Hepatocyte (in vitro differentiated cells): Measurements from ENCODE around the gene TOP3A.

Experiments
- CTCF ChIP-seq: fragments of 200-600 bp; sonication (generic); IDR thresholded peaks from 2 replicates; pipeline ENCODE4 v1.5.1; 2016; ENCODE audit warnings: antibody characterized with exemption, mild to moderate bottlenecking; ENCODE audit not compliant: poor library complexity
- EZH2 ChIP-seq: fragments of 200-600 bp; sonication (generic); IDR thresholded peaks from 2 replicates; pipeline ENCODE4 v1.6.1; 2016; ENCODE audit warnings: antibody characterized with exemption, mild to moderate bottlenecking, borderline replicate concordance
- EZH2phosphoT487 ChIP-seq: fragments of 200-600 bp; sonication (generic); IDR thresholded peaks from one replicate; pipeline ENCODE4 v1.6.1; 2018; ENCODE audit warnings: antibody characterized with exemption, mild to moderate bottlenecking, low read depth, moderate library complexity; ENCODE audit not compliant: unreplicated experiment, severe bottlenecking

GRCh38 chr17:18261146-18261515 is 53.7 kb downstream of the TOP3A start:
- TF ChIP-seq CTCF (no peak), EZH2 (no peak), EZH2phosphoT487 (no peak)
